HG02798 (cell line): ENCODE measurements around the gene C2orf69.

Source experiments
- ATAC-seq: cut with Tn5 transposase; IDR thresholded peaks from one replicate; pipeline ENCODE4 v1.9.1; 2021; ENCODE audit warnings: mild to moderate bottlenecking; ENCODE audit not compliant: unreplicated experiment, poor library complexity

The C2orf69 gene

DNA sequence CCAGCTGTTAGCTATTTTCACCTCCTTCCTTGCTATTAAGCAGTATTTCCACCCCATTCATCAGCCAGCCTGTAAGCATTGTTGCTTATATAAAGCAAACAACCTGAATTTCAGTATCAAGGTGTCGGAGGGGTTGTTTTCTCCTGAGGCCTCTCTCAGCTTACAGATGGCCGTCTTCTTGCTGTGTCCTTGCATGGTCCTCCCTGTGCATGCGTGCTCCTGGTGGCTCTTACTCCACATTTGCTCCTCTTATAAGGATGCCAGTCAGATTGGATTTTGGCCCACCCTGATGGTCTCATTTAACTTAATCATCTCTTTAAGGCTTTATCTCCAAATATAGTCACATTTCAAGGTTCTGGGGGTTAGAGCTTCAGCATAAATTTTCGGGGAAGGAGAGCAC lies 46.9 kb downstream of the C2orf69 start:
- ATAC-seq, result no peak

DNA sequence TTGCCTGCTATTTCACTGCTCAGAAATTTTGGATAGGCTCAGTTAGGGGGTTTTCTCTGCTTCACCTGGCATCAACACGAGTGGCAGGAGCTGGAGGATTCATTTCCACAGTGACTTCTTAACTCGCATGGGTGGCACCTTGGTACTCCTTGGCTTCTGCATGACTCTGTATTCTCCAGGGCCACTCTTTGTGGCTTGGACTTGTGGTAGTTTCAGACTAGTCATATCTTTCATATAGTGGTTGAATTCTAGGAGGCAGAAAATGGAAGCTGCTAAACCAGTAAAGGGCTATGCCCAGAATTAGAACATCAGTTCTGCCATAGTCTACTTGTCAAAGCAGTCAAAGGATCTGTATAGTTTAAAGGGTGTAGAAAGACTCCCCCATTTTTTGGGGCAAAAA lies 51.1 kb downstream of the C2orf69 start:
- peak; percentile 42 for ATAC-seq

DNA sequence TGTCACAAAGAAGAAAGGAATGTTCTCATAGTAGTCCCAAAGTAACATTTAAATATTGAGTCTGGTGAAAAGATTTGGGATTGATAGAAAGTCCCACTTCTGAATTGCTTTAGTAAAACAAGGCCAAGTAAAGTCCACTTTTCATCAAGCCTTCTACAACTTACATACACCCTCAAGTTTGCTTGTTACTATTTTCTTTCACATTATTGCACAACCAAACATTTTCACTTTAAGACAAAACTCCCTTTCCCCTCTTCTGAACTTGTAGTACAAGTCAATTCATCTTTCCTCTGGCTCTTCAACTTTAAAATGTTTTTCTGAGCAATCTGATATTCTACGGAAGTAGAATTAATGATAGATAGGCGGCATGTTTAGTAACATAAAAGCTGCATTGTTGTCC lies 55.3 kb downstream of the C2orf69 start:
- ATAC-seq, result no peak

DNA sequence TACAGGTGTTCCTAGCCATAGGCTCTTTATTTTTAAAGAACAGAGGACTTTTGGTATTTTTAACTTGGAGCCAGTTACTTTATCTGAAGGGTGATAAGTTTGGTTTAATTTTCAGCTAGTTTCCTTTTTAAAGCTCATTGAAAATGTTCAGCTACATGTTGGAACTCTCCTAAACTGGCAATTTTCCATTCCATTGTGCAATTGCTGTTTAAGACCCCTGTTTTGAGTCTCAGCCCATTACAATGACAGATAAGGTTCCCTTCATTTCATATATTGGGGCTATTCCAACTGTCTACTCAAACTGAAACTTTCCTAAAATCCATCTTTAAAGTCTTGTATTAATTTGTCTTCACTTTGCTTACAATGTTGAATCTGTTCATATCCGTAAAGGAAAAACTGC lies 55.9 kb downstream of the C2orf69 start:
- ATAC-seq, result no peak

DNA sequence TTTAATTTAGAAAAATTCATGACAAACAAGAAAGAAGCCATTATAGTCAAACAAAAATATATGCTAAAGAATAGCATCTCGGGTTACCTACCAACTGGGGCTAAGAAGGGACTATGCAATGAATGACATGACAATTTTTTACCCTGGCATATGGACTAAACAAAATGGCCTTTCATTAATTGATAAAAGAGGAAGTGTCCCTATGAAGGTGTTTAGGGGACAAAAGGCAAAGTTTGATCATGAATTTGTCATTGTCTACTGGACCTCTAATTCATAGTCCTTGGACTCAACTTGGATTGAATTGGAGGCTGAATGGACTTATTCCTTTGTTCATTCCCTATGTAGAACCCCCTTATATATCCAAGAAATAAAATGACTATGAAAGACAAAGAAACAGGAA lies 57.0 kb downstream of the C2orf69 start:
- no peak for ATAC-seq

DNA sequence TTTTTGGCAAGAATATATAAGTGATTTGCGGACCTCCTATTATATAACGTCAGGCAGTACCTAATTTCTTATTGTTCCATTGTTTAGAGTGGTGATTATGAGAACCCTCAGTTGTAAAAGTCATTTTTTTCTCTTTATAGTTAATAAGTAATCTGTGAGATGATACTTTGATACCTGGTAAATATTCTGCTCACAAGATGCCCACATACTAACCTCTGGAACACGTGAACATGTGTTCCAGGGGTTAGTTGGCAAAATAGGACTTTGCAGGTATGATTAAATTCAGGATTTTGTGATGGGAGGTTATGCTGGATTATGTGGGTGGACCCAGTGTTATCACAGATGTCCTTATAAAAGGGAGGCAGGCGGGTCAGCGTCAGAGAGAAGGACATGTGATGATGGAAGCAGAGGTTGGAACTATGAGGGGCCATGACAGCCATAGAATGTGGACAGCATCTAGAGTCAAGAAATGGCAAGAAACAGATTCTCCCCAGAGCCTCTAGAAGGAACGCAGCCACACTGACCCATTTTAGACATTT lies 61.1 kb downstream of the C2orf69 start:
- ATAC-seq, result no peak

DNA sequence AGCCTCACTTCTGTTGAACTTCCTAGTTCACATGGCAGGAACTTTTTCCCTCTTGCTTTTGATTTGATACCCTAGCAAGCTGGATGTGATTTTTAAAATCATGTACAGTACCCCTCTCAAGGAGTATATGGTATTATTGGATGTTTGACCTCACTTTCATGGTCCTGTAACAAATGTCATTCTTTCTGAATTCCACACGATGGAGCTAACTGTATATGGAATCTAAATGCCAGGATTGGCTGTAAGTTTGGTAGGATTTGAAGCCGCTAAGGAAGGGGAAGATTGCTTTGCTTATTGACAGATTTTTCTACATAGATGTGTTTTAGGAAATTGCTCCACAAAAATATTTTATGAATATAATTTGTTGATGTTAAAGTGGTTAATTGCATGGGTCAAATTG lies 62.6 kb downstream of the C2orf69 start:
- ATAC-seq, result no peak

DNA sequence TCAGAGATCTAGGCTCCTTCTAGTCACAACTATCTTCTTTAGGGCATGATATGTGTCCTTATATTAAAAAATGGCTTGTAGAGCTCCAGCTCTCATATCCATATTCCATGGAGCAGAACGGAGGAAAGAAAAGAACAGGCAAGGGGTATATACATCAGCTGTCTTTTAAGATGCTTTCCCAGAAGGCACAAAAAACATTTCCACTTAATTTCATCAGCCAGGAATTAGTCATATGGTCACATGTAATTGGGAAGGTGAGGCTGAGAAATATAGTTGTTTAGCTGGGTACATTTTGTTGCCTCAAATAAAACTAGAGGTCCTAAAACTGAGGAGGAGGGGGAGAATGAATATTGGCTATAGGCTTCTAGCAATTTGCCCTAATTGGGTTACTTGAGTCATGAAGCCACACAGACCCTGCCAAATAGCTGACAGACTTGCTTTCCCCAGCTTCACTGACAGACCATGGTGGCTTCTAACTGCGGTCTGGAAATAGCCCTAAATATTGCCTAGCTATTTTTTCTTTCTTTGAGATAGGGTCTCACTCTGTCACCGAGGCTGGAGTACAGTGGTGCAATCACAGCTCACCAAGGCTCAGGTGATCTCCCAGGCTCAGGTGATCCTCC lies 64.3 kb downstream of the C2orf69 start:
- no peak for ATAC-seq
